SKM-1 treated with dmso at 0.1 percent for 144 hours (cell line): ENCODE measurements around the gene ZNF284.
"Not testable (repeated sequence)": the region's sequence is repeated elsewhere in the genome, so short reads cannot be mapped to it uniquely, and the experiment has no call there.

Experiments
- DNase-seq: peaks from one replicate; lab custom pipeline; 2025; ENCODE audit not compliant: unreplicated experiment; lab: John Stamatoyannopoulos, UW

Gene ZNF284

DNA sequence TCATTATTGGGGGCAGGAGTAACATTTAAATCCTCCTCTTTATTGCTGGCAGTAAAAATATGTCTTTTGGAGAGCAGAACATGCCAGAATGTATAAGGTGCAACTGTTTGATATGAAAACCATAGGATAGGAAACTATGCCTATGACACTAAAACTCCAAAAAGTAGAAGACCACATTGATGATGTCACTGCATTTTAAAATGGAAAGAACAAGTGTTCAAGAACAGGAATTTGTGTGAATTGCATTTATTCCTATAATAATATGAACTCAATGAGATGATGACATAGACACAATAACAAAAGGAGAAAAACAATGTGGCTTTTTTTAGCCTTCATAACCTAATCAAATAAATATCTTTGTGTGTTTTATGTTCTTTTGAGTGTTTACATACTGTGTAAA lies 37.5 kb downstream of the ZNF284 start:
- DNase-seq = no peak

DNA sequence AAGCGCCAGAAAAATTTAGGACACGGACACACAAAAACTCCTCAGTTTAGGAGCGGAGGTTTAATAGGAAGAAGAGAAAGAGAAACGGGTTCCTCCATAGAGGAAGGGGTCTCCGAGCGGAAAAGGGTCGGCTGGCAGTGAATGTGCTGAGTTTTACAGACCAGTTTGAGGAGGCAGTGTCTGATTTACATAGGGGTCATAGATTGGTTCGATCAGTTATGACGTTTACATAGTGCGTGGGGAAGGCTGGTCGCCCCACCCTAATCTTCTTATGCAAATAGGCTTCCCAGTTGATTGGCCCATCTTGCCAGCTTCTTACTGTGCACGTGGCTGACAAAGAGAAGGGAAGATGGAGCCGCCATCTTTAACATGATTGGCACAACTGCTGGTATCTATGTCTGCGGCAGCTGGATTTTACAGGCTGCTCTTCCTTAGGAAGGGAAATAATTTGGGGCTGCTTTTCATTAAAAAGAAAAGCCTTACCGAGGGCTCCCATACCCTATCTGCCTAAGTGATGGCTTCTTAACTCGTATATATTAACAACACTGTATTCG lies 40.0 kb downstream of the ZNF284 start:
- DNase-seq = no peak

DNA sequence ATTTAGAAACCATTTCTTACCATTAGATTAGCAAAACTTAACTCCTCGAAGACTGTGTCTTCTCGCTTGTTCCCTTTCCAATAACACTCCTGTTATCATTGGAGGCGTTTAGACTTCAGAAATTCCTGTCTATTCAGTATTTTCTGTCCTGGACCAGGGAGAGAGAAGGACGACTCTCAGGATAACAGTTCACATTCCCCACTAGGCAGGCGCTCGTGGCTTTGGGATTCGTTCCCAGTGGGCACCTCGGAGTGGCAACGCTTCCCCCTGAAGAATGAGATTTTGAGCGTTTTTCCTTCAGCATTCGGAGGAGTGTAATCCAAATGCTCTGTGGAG lies 40.8 kb downstream of the ZNF284 start:
- DNase-seq = no peak

DNA sequence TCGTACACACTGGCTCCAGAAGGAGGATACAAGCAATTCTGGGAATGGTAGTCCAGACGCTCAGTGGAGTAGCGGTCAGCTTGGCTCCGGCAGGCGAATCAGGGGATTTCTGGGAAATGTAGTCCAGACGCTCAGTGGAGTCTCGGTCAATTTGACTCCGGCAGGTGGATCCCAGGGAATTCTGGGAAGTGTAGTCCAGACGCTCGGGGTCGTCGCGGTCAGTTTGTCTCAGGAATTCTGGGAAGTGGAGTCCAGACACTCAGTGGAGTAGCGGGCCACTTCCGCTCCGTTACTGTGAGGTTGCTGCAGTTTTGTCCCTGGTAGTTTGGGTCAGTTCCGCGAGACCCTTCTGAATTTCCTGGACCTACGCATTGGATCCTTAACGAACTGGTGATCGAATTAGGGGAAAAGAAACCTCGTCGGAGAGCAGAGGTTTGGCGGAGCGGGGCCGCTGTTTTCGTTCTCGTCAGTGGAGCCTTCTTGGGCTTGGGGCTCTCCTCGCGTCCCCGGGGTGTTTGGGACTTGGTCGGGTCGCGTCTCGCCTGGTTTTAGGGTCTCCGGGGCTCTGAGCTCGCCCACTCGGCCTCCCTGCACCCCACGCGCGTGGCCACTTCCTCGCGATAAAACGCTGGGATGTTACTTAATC lies 41.3 kb downstream of the ZNF284 start, which contains the start of gene ZNF225:
ZNF225 (plus strand) TSS at position 262 of the 646 bp plus-strand sequence. CDS start 2,429 bp downstream, outside the sequence.
- peak; percentile 68 for DNase-seq

DNA sequence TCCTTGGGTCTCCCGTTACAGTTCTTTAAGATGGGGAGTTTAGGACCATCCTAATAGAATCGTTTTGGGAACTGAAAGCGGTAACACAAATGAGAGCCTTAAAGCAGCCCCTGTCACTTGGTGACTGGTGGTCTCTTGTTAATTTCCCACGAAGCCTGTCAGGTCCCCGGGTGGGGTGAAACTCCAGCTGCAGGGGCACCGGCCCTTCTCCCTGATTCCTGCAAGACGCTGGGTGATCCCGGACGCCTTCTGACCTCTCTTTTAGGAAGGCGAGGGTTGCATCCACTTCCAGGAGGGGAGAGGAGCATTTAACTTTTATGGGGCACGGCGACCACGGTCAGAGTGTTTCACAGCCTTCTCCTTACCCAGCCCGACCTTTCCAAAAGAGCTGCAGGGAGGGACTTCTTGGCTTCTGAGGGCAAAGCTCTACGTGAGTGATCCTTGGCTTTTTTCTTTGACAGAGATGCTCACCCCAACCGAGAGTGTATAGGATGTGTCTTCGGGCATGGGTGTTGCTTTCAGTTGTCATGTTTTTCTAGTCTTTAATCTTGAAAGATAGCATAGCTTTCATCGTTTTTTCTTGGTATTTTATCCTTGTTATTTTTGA lies 41.9 kb downstream of the ZNF284 start:
- no peak for DNase-seq

DNA sequence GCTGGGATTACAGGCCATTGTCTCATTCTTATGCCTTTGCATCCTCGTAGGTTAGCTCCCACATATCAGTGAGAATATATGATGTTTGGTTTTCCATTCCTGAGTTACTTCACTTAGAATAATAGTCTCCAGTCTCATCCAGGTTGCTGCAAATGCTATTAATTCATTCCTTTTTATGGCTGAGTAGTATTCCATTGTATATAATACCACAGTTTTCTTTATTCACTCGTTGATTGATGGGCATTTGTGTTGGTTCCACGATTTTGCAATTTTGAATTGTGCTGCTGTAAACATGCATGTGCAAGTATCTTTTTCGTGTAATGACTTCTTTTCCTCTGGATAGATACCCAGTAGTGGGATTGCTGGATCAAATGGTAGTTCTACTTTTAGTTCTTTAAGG lies 49.2 kb downstream of the ZNF284 start:
- DNase-seq = not testable (repeated sequence)

DNA sequence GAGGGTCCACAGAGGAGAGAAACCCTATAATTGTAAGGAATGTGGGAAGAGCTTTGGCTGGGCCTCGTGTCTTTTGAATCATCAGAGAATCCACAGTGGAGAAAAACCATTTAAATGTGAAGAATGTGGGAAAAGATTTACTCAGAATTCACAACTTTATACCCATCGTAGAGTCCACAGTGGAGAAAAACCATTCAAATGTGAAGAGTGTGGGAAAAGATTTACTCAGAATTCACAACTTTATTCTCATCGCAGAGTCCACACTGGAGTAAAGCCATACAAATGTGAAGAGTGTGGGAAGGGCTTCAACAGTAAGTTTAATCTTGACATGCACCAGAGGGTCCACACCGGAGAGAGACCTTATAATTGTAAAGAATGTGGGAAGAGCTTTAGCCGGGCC lies 60.0 kb downstream of the ZNF284 start:
- no peak for DNase-seq
